GM19455 (cell line): ENCODE measurements around the gene CACNA1E.
"Not testable (repeated sequence)": the region's sequence is repeated elsewhere in the genome, so short reads cannot be mapped to it uniquely, and the experiment has no call there.

ENCODE experiments used
- ATAC-seq: cut with Tn5 transposase; IDR thresholded peaks from one replicate; pipeline ENCODE4 v1.9.1; 2021; ENCODE audit not compliant: unreplicated experiment

The CACNA1E gene

GRCh38 chr1:181801617-181802016 is 318.3 kb downstream of the CACNA1E start:
- ATAC-seq, result no peak

- ATAC-seq, result no peak
These were observed 319.1 kb downstream of the CACNA1E start for GRCh38 chr1:181802466-181802865.

GRCh38 chr1:181803421-181803820 is 320.1 kb downstream of the CACNA1E start:
- ATAC-seq, result no peak

- ATAC-seq, result no peak
These were observed 321.7 kb downstream of the CACNA1E start for GRCh38 chr1:181804989-181805388.

- ATAC-seq, result no peak
These were observed 323.4 kb downstream of the CACNA1E start for GRCh38 chr1:181806746-181807145.

- ATAC-seq, result no peak
These were observed 323.9 kb downstream of the CACNA1E start for GRCh38 chr1:181807251-181807650.

- ATAC-seq, result no peak
These were observed 326.8 kb downstream of the CACNA1E start for GRCh38 chr1:181809991-181810545.

GRCh38 chr1:181812208-181812607 is 328.9 kb downstream of the CACNA1E start:
- no peak for ATAC-seq

- ATAC-seq, result no peak
These were observed 329.9 kb downstream of the CACNA1E start for GRCh38 chr1:181813266-181813665.

GRCh38 chr1:181816608-181817007 is 333.3 kb downstream of the CACNA1E start:
- ATAC-seq, result no peak

GRCh38 chr1:181817091-181817490 is 333.8 kb downstream of the CACNA1E start:
- ATAC-seq, result no peak

GRCh38 chr1:181818459-181818858 is 335.1 kb downstream of the CACNA1E start:
- ATAC-seq, result no peak

GRCh38 chr1:181818943-181819342 is 335.6 kb downstream of the CACNA1E start:
- ATAC-seq, result no peak

- ATAC-seq, result no peak
These were observed 338.4 kb downstream of the CACNA1E start for GRCh38 chr1:181821701-181822100.

- not testable (repeated sequence) for ATAC-seq
These were observed 349.0 kb downstream of the CACNA1E start for GRCh38 chr1:181832173-181832880.

GRCh38 chr1:181846001-181846645 is 362.8 kb downstream of the CACNA1E start:
- no peak for ATAC-seq

- ATAC-seq, result no peak
These were observed 363.4 kb downstream of the CACNA1E start for GRCh38 chr1:181846681-181847080.

GRCh38 chr1:181849071-181849470 is 365.8 kb downstream of the CACNA1E start:
- no peak for ATAC-seq

- not testable (repeated sequence) for ATAC-seq
These were observed 370.9 kb downstream of the CACNA1E start for GRCh38 chr1:181854212-181854611.

- no peak for ATAC-seq
These were observed 372.1 kb downstream of the CACNA1E start for GRCh38 chr1:181855380-181855779.
